Stomach (tissue), 4 donors: Measurements from ENCODE around the gene LILRA6.
"Not testable (repeated sequence)": the region's sequence is repeated elsewhere in the genome, so short reads cannot be mapped to it uniquely, and the experiment has no call there.

Source experiments
- CTCF ChIP-seq, 7 experiments: fragments of 450-650 bp in 4 of 7; fragments of 200-600 bp in 3 of 7; sonication (generic) in 3 of 7; IDR thresholded peaks; one replicate each; pipeline ENCODE4 v1.5.1; 2016 to 2019; ENCODE audit warnings: antibody characterized with exemption in 7 of 7, control low read depth in 2 of 7, mild to moderate bottlenecking in 1 of 7
- EP300 ChIP-seq: sonication (generic); formaldehyde crosslinking; IDR thresholded peaks from one replicate; pipeline ENCODE4 v1.6.1; 2017; ENCODE audit warnings: antibody characterized with exemption
- POLR2A ChIP-seq, 4 donors: fragments of 450-650 bp; IDR thresholded peaks; one replicate each; pipeline ENCODE4 v1.6.1; 2016; ENCODE audit warnings: antibody characterized with exemption in 4 of 4, control low read depth in 2 of 4, mild to moderate bottlenecking in 1 of 4, moderate library complexity in 1 of 4

GRCh38 chr19:54274516-54274915 lies 31.9 kb upstream of the LILRA6 start:
- not testable (repeated sequence) for TF ChIP-seq CTCF (IDR thresholded peaks at IDR 0.05); EP300; POLR2A (IDR thresholded peaks at IDR 0.05)
